Ishikawa (cell line): Measurements from ENCODE around the gene DEPDC5.

Experiments used
- CREB1 ChIP-seq: IDR thresholded peaks from 2 replicates; pipeline ENCODE4 v1.6.1; 2012; ENCODE audit warnings: low read depth
- EGR1 ChIP-seq: IDR thresholded peaks from 2 replicates; pipeline ENCODE4 v1.6.1; 2012

GRCh38 chr22:31952472-31952871, 198.7 kb downstream of the DEPDC5 start:
- TF ChIP-seq EGR1 (no peak), CREB1 (no peak)
